Stimulated activated naive B cell treated with anti-CD40 and anti-IgM and Interleukin-4, amounts not matched to agents 10 μg/mL and 1 μg/mL and 100 μg/mL, for 72 hours (primary cell): ENCODE results near the gene ACSF3.

Source experiments
- ATAC-seq, 2 donors: fragments of 150-1000 bp; cut with Tn5 transposase; replicated peaks; 2 replicates each; pipeline ENCODE4 v1.10.0; 2021; ENCODE audit warnings: moderate library complexity in 1 of 2
- DNase-seq: peaks from one replicate; pipeline ENCODE4 v3.0.0; 2021
- H3K27ac Mint-ChIP-seq: one replicate; pipeline ENCODE4 v1.8.0; 2022; ENCODE audit warnings: mild to moderate bottlenecking, mixed read lengths
- H3K27me3 Mint-ChIP-seq, 2 donors: one replicate each; pipeline ENCODE4 v1.8.0; 2022; ENCODE audit warnings: mixed read lengths in 2 of 2
- H3K36me3 Mint-ChIP-seq, 2 donors: one replicate each; pipeline ENCODE4 v1.8.0; 2022; ENCODE audit warnings: mixed read lengths in 2 of 2, mild to moderate bottlenecking in 1 of 2
- H3K4me1 Mint-ChIP-seq, 2 donors: one replicate each; pipeline ENCODE4 v1.8.0; 2022; ENCODE audit warnings: mixed read lengths in 2 of 2, mild to moderate bottlenecking in 1 of 2
- H3K4me3 Mint-ChIP-seq, 2 donors: one replicate each; pipeline ENCODE4 v1.8.0; 2022; ENCODE audit warnings: mild to moderate bottlenecking in 2 of 2, mixed read lengths in 2 of 2, moderate library complexity in 1 of 2
- H3K9me3 Mint-ChIP-seq, 2 donors: one replicate each; pipeline ENCODE4 v1.8.0; 2022; ENCODE audit warnings: mixed read lengths in 2 of 2, mild to moderate bottlenecking in 1 of 2

Gene ACSF3

DNA sequence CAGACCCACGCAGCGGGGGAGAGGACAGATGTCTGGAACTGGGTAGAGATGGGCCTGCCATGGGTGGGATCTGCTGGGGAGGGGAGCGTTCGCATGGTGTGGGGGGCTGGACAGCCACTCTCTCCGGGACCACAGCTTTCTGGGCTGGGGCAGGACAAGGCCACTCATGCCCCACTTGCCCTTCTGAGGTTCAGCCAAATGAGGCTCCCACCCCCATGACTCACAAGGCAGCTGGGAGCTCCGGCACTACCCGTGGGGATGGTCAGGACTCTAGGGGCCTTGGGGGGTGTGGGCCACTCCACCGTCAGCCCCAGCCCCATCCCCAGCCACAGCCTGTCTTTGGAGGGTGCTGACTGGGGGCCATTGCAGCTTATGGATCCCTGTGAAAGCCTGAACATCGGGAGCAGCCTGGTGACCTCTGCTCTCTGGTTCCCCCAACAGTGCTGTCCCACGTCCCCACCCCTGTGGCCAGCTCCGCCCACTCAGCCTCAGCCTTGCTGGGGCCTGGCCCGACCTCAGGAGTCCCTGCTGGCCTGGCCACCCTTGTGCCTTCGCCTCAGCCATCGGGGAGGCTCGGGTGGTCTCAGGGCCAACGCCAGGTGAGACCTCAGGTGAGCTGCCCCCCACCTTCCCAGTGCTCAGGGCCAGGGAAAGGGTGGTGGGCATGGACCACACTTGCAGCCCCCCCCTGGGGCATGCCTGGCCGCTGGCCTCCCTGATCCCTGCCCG lies 73.2 kb downstream of the ACSF3 start:
- DNase-seq (no peak), ATAC-seq (no peak)
- H3K4me1 Mint-ChIP-seq: peaks cover 18 to 38% of the 10 kb centered on the region in 2 donors

DNA sequence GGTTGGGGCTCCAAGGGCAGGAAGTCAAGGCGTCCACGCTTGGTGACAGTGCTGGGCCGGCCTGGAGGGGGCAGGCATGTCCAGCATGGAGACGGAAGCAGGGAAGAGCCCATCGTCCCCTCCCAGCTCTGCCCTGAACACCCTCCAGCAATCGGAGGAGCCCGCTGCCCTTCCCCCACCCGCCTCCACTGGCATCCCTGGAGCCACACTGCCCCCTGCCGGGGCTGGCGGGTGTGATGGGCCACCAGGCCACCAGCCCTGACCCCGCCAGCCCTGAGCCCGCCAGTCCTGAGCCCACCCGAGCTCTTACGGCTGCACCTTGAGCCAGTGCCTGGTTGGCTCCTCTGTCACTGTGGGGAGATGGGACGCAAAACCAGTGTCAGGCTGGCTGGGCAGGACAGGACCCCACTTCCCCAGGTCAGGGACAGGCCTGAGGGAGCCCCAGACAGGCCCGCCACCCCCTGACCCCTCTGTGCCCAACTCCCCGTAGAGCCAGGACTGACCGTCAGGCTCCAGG lies 73.8 kb downstream of the ACSF3 start:
- H3K27me3 Mint-ChIP-seq: peaks cover 18 to 32% of the 10 kb centered on the region in 2 donors
- H3K27ac Mint-ChIP-seq: no peak overlapping the region
- peaks cover 13 to 34% of the 10 kb centered on the region in 2 donors for H3K4me1 Mint-ChIP-seq
- H3K4me3 Mint-ChIP-seq: no peak overlapping the region
- no peaks in the 10 kb centered on the region for H3K9me3 Mint-ChIP-seq
- ATAC-seq: peak; percentile 65 to 66
- DNase-seq: peak; percentile 72
- H3K36me3 Mint-ChIP-seq: no peaks in the 10 kb centered on the region

More for the DNA sequence above, 73.2 kb downstream of the ACSF3 start:
- Mint-ChIP-seq H3K27me3 (peaks cover 22 to 37% of the 10 kb centered on the region in 2 donors), H3K4me3 (no peak overlapping the region), H3K9me3 (no peaks in the 10 kb centered on the region), H3K27ac (no peak overlapping the region), H3K36me3 (no peaks in the 10 kb centered on the region)

DNA sequence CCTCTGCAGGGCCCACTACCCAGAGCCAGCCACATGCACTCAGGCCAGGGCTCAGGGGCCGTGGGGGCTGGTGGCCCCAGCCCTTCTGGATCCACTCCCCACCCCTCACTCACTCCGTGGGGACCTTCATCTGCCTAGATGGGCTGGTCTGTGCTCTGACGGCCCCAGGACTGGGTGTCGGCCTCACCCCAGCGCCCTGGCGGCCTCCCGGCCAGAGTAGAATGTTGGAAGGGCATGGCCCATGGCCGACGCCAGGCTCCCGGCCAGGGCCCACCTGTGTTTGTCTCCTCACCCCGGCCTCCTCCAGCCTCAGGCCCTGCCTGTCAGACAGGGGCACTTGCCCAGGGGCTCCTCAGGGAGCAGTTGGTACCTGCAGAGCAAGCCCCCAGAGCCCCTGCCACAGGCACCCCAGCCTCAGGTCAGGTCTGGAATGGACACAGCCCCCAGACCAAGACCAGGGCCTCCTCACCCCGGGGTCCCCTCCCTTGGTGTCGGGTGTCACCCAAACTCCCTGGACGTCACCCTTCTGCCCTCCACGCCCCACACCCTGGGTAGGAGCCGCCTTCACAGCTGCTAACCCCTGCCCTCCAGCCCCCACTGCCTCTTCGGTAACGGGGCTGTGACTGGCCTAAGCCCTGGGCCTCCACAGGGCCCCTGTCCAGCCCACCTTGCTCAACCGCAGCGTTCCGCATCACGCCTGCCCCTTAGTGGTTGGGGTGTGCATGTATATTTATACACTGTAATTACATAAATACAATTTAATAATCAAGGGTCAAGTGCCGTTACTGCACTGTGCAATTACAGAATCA lies 74.9 kb downstream of the ACSF3 start:
- no peaks in the 10 kb centered on the region for H3K36me3 Mint-ChIP-seq
- H3K4me1 Mint-ChIP-seq: peaks cover 13 to 34% of the 10 kb centered on the region in 2 donors
- ATAC-seq: no peak
- no peak overlapping the region for H3K27ac Mint-ChIP-seq
- peaks cover 18 to 32% of the 10 kb centered on the region in 2 donors for H3K27me3 Mint-ChIP-seq
- H3K4me3 Mint-ChIP-seq: no peak overlapping the region
- H3K9me3 Mint-ChIP-seq: no peaks in the 10 kb centered on the region
- no peak for DNase-seq

DNA sequence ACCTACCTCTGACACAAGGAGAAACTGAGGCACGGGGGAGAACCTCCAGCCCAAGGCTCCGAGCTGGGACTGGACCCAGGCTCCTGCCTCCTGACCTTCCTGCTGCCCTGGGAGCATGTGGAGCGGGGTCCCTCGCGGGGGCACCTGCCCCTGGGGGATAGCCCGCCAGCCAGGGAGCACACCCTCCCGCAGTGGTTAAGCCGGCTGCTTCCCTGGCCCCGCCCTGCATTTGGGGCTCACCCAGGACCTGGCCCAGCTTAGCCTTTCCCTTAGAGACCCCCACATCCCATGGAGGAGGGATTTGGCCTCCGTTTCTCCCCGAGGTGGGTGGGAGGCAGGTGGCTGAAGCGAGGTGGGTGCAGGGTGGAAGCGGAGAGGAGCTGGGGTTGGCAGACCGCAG lies 76.1 kb downstream of the ACSF3 start:
- DNase-seq (no peak), ATAC-seq (no peak)
- H3K27ac Mint-ChIP-seq: no peak overlapping the region
- no peak overlapping the region for H3K4me3 Mint-ChIP-seq
- no peaks in the 10 kb centered on the region for H3K9me3 Mint-ChIP-seq
- H3K27me3 Mint-ChIP-seq: peaks cover 18 to 32% of the 10 kb centered on the region in 2 donors
- peaks cover 13 to 26% of the 10 kb centered on the region in 2 donors for H3K4me1 Mint-ChIP-seq
- no peaks in the 10 kb centered on the region for H3K36me3 Mint-ChIP-seq

DNA sequence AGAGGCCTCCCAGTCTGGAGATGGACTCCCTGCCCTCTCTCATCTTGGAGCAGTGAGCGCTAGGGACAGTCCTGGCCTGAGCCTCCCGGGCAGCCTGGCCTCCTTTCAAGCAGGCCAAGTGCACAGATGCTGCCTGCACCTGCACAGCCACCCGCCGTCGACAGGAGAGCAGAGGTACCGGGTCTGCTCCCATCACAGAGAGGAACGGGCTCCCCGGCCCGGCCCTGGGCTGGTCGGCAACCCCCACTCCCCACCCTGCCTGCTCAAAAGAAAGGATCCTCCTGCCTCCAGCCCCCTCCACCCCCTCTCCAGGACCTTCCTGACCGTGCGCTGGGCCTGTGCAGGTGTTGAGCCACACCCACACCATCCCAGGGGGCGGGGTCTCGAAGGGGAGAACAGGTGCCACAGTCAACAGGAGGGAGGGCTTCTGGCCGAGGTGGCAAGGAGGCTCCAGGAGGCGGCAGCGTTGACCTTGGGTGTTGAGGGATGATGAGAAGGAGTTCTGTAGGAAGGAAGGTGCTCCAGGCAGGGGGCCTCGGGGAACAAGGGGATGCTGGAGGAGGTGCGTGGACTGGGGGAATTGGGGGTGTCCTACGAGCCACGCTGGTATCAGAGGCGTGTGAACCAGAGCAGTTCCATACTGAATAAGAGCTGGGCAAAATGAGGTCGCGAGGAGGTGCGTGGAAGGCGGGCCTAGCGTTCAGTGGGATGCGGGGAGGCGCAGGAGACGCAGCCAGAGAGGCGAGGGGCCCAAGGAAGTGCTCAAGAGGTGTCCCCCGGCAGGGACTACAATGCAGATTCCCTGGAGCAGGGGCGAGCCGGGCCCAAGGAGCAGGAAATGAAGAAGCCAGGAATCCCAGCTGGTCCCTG lies 76.9 kb downstream of the ACSF3 start:
- H3K9me3 Mint-ChIP-seq: no peaks in the 10 kb centered on the region
- H3K4me3 Mint-ChIP-seq: peak overlapping the region; percentile 69 to 73
- peaks cover 18 to 29% of the 10 kb centered on the region in 2 donors for H3K27me3 Mint-ChIP-seq
- peak overlapping the region; percentile 31 for H3K27ac Mint-ChIP-seq
- no peaks in the 10 kb centered on the region for H3K36me3 Mint-ChIP-seq
- no peak for DNase-seq
- peaks cover 13 to 26% of the 10 kb centered on the region in 2 donors for H3K4me1 Mint-ChIP-seq
- no peak for ATAC-seq

DNA sequence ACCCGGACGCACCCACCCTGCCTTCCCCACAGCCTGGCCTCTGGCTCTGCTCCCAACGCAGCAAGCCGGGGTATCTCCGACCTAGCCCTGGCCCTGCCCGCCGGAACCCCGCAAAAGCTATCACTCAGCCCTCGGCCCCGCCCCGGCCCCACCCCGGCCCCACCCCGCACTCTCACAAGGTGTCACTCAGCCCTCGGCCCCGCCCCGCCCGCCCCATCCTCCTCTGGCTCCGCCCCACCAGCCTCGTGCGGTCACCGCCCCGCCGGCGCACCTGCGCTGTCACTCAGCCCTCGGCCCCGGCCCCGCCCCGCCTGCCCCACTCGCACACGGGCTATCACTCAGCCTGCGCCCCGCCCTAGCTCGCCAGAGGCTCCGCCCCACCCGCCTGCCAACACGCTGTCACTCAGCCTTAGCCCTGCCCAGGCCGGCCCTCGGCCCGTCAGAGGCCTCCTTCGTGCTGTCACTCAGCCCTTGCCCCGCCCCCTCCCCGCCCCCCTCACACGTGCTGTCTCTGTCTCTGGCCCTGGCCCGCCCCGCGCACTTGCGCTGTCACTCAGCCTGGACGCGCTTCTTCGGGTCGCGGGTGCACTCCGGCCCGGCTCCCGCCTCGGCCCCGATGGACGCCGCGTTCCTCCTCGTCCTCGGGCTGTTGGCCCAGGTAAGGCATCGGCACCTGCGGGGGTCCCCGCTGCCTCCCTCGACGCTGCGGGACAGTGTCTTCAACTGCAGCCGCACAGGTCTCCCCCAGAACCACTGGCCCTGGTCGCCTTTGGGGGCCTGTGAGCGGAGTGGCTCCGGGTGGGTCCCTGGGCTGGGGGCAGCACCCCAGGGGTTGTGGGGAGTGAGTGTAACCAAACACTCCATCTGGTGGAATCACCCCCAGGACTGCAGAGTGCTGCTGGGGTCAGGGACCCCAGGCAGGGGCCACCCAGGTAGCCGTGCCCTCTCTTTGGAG lies 77.8 kb downstream of the ACSF3 start, which contains the start of gene CDH15:
Gene CDH15 (plus strand): TSS at position 533 of the 955 bp plus-strand sequence. CDS start 84 bp downstream, at position 617.
- peaks cover 16 to 24% of the 10 kb centered on the region in 2 donors for H3K27me3 Mint-ChIP-seq
- H3K36me3 Mint-ChIP-seq: no peaks in the 10 kb centered on the region
- ATAC-seq (peak; percentile 92 to 93), DNase-seq (peak; percentile 78)
- H3K4me3 Mint-ChIP-seq: peak within 1 kb of the TSS; percentile 69 to 73
- peaks cover 13 to 23% of the 10 kb centered on the region in 2 donors for H3K4me1 Mint-ChIP-seq
- H3K27ac Mint-ChIP-seq: peak within 1 kb of the TSS; percentile 10
- no peaks in the 10 kb centered on the region for H3K9me3 Mint-ChIP-seq

DNA sequence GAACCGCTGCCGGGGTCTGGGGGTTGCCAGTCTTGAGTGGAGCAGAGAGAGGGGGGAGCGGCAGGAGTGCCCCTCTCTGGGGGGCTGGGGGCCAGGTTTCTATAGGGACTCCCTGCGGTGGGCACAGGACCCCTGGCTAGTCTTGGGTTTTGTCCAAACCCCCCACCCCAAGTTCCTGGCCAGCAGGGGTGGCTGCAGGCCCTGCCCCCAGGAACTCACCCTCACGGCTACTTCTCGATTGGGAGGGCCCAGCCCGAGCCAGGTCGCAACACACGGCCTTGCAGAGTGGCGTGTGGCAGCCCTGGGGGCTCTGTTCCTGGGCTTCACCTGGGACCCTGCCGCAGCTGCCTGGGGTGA lies 78.5 kb downstream of the ACSF3 start:
- Mint-ChIP-seq H3K27ac (no peak overlapping the region), H3K9me3 (no peaks in the 10 kb centered on the region)

DNA sequence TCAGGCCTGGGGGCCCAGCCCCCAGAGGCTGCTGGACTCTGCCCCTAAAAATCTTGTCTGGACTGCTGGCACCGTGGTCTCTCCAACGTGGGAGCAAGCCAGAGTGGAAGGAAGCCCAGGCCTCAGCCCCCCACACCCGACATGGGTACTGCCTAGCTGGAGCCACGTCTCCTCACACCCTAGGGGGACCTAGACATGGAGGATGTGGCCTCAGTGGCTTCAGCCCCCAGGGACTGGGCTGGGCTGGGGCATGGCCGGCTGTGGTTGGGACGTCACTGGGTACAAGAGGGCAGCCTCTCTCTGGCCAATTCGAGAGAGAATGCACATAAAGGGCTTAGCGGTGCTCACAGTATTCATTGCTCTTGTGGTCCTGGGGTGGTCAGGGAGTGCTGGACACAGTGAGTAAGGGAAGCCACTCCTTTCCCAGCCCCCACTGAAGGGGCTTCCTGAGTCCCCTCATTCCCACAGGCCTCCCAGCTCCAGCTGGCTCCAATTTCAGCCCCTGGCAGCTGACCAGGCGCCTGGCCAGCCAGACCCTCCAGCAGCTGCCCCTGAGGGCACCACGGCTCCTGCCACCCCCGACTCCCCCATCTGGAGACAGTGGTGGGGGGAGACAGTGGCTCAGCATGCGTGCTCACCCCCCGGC lies 79.0 kb downstream of the ACSF3 start:
- no peak overlapping the region for H3K4me3 Mint-ChIP-seq
- H3K4me1 Mint-ChIP-seq: peaks cover 9 to 15% of the 10 kb centered on the region in 2 donors
- H3K27me3 Mint-ChIP-seq: peaks cover 16 to 25% of the 10 kb centered on the region in 2 donors
- no peak overlapping the region for H3K27ac Mint-ChIP-seq
- no peaks in the 10 kb centered on the region for H3K36me3 Mint-ChIP-seq
- ATAC-seq (no peak), DNase-seq (no peak)
- H3K9me3 Mint-ChIP-seq: no peaks in the 10 kb centered on the region

More for the DNA sequence above, 78.5 kb downstream of the ACSF3 start:
- ATAC-seq: no peak
- H3K4me3 Mint-ChIP-seq: no peak overlapping the region
- DNase-seq: no peak
- H3K4me1 Mint-ChIP-seq: peaks cover 13 to 20% of the 10 kb centered on the region in 2 donors
- peaks cover 16 to 25% of the 10 kb centered on the region in 2 donors for H3K27me3 Mint-ChIP-seq
- H3K36me3 Mint-ChIP-seq: no peaks in the 10 kb centered on the region

DNA sequence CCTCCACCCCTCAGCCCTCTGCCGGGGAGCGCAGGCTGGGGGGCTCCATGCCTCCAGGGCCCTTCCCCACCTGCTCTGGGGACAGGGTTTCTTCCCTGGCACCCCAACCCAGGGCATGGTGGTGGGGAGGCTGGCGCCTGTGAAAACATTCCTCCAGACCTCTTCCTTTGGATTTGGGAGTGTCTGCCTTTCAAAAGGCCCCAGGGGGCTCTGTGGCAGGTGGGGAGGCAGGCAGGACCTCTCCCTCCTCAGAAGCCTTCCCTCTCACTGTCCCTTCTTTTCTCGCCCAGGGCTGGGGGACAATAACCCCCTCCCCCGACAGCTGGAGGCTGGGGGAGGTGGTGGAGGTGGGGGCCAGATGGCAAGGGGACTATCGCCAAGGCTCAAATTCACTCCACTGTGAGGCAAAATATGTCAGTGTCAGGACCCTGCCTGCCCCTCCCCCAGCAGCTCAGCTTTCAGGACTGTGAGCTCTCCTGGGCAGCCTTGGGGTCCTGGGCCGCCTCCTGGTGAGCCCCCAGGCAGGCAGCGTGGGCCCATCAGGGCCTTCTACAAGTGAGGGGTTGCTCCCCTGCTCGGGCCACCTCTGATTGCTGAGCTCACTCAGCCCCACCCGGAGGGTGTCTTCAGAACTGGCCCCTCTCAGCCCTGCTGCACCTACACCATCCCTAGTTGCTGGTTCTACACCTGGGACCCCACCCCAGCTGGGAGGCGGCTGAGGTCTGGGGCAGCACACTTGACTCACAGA lies 79.7 kb downstream of the ACSF3 start:
- Mint-ChIP-seq H3K4me1 (peaks cover 9 to 10% of the 10 kb centered on the region in 2 donors), H3K36me3 (no peaks in the 10 kb centered on the region), H3K4me3 (no peak overlapping the region), H3K9me3 (no peaks in the 10 kb centered on the region), H3K27me3 (peaks cover 16 to 22% of the 10 kb centered on the region in 2 donors), H3K27ac (no peak overlapping the region)
- no peak for ATAC-seq
- no peak for DNase-seq

DNA sequence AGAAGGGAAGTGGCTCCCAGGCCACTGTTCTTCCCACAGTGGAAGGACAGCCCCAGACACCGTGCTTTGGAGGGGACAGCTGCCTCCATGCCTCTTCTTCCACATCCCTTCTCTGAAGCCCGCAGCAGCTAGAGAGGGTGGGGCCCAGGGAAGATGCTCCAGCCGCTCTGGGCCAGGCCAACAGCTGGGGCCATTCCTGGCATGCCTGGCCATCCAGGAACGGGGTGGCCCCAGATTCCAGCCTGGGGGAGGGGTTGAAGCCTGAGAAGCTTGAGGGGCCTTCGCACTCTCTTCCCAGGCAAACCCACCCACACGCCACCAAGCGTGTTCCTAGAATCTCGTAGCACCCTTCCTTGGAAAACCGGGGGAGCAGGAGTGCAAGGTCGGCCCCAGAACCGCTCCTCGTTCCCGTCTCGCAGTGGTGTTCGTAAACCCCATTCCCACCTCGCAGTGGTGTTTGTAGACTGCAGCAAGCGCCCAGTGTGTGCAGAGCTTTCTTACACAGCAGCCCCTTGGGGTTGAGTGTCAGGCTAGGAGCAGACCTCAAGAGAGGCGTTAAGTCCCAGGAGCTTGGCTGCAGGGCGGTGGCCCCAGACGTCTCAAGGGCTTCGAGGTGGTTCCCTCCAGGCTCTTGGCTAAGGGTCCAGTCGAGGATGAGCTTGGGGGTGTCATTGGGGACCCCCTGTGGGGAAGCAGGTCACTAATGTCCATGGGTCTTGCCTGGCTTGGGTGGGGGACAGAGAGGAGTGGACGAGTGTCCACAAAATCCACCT lies 80.6 kb downstream of the ACSF3 start:
- no peak for ATAC-seq
- H3K4me3 Mint-ChIP-seq: no peak overlapping the region

DNA sequence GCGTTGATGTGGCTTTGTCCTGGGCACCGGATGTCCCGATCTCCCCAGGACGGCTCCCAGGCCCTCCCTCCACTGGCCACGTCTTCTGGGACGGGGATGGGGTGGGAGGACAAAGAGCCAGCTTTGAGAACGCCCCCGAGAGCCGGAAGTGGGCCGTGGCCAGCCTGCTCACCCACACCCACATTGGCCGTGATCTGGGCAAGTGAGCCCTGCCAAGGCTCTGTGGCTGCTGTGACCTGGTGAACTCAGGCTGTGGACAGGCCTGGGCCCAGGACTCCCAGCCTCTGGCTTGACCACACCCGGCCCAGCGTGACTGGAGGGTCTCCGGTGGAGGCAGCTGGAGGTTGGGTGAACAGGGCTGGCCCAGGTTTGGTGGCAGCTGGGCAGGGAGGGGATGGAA lies 81.2 kb downstream of the ACSF3 start:
- Mint-ChIP-seq H3K27ac (no peak overlapping the region), H3K9me3 (no peaks in the 10 kb centered on the region), H3K4me1 (peaks cover 8 to 10% of the 10 kb centered on the region in 2 donors), H3K27me3 (peaks cover 8 to 22% of the 10 kb centered on the region in 2 donors), H3K36me3 (no peaks in the 10 kb centered on the region), H3K4me3 (no peak overlapping the region)
- no peak for DNase-seq
- no peak for ATAC-seq

More for the DNA sequence above, 80.6 kb downstream of the ACSF3 start:
- Mint-ChIP-seq H3K4me1 (peaks cover 9 to 10% of the 10 kb centered on the region in 2 donors), H3K27me3 (peaks cover 10 to 18% of the 10 kb centered on the region in 2 donors), H3K9me3 (no peaks in the 10 kb centered on the region), H3K36me3 (no peaks in the 10 kb centered on the region), H3K27ac (no peak overlapping the region)
- no peak for DNase-seq
